GM19452 (cell line): ENCODE data around the gene ATF1.
"Not testable (repeated sequence)": the region's sequence is repeated elsewhere in the genome, so short reads cannot be mapped to it uniquely, and the experiment has no call there.

ENCODE experiments used
- ATAC-seq: cut with Tn5 transposase; IDR thresholded peaks from one replicate; pipeline ENCODE4 v1.9.1; 2021; ENCODE audit not compliant: unreplicated experiment

ATF1 gene

DNA sequence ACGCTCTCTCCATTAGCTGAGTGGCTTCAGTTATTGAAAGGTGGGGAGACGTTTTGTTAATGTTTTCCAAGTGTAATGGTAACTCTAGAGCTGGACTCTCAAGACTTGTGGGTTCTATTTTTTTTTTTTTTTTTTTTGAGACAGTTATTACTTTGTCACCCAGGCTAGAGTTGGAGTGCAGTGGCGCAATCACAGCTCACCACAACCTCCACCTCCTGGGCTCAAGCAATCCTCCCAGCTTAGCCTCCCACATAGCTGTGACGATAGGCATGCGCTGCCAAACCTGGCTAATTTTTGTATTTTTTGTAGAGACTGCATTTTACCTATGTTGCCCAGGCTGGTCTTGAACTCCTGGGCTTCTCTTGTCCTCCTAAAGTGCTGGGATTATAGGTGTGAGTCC, 26.2 kb downstream of the ATF1 start:
- ATAC-seq: no peak

GRCh38 chr12:50799908-50800307, 36.0 kb downstream of the ATF1 start:
- no peak for ATAC-seq

DNA sequence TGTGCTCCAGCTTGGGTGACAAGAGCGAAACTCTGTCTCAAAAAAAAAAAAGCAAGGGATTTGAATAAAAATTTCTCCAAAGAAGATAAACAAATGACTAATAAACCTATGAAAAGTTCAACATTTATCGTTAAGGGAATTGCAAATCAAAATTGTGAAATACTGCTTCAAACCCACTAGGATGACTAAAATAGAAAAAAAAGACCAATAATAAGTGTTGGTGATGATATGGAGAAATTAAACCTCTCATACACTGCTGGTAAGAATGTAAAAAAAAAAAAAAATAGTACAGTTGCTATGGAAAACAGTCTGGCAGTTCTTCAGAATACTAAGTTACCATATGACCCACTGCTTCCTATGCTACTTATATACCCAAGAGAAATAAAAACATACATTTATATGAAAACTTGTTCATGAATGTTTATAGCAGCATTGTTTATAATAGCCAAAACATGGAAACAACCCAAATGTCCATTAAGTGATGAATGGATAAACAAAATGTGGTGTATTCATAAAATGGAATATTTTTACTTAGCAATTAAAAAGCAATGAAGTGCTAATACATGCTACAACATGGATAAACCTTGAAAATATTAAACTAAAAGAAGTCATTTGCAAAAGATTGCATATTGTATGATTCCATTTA, 39.5 kb downstream of the ATF1 start:
- no peak for ATAC-seq

DNA sequence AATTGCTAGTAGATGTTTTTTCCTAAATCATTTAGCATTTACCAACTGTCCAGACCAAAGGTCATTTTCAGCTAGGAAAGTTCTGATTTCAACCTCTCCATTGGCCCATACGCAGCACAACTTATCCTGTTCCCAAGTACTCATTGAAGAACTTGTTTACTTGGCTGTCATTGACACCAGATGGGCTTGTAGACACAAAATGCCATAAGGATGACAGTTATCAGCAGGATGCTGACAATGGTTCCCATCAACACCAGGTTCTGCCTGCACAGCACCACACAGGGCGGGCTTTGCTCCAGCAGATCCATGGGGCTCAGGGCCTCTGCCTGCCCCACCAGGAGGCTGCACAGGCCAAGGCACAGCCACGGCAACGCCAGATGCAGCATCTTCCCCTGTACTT, 42.3 kb downstream of the ATF1 start:
- ATAC-seq: no peak

GRCh38 chr12:50809131-50809530, 45.2 kb downstream of the ATF1 start:
- not testable (repeated sequence) for ATAC-seq

- not testable (repeated sequence) for ATAC-seq
These were observed 51.0 kb downstream of the ATF1 start for GRCh38 chr12:50814921-50815320.

DNA sequence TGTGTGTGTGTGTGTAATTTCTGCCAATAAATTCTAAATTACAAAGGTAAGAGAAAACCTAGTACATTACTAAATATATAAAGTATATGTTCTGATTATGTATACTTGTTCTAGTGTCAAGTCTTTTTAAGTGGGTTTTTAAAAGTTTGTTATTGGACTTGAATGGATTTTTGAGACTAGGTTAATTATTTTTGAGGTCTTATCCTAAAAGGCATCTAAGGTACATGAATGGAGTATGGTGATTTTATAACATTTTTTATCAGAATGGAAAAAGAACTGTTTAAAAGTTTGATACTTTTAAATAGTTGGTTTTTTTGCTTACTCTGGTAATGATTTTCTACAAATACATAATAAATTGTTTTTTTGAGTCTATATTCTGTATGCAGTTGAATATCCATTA, 56.3 kb downstream of the ATF1 start:
- ATAC-seq: no peak

DNA sequence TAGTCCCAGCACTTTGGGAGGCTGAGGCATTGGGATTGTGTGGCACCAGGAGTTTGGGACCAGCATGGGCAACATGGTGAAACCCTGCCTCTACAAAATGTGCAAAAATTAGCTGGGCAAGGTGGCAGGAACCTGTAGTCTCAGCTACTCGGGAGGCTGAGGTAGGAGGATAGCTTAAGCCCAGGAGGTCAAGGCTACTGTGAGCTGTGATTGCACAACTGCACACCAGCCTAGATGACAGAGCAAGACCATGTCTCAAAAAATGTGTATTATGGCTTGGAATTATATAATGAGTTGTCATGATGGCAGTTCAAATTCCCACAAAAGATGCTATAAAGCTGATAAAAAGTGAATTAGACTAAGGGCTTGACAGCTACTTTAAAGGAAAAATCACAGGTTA, 58.2 kb downstream of the ATF1 start:
- no peak for ATAC-seq

- not testable (repeated sequence) for ATAC-seq
These were observed 59.8 kb downstream of the ATF1 start for GRCh38 chr12:50823724-50824123.

DNA sequence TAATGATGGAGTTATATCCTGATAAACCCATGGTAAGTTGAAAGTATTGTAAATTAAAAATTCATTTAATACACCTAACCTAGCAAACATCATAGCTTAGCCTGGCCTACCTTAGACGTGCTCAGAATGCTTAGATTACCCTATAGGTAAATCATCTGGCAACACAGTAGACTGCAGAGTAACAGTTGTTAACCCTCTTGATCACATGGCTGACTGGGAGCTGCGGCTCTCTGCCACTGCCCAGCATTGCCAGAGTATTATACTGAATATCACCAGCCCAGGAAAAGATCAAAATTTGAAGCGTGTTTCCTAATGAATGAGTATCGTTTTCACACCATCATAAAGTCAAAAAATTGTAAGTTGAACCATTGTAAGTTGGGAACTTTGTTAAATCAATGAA, 61.0 kb downstream of the ATF1 start:
- ATAC-seq: no peak

DNA sequence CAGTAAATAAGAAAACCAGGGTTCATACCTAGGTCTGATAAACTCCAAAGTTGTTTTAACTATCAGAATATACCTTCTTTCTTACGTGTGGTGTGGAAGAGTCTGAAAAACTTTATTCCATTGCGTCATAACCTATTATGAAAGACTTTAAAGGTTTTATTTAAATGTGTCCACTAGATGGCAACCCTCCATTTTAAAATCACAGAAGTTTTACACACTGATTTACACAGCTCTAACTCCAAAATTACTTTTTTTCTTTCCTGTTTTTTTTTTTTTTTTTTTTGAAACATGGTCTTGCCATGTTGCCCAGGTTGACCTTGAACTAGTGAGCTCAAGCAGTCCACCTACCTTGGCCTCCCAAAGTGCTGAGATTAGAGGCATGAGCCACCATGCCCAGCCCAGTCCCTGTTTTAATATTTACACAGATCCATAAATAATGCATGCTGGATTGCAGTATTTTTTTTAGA, 61.5 kb downstream of the ATF1 start:
- no peak for ATAC-seq

GRCh38 chr12:50828121-50828520, 64.2 kb downstream of the ATF1 start:
- ATAC-seq: no peak

- no peak for ATAC-seq
These were observed 65.0 kb downstream of the ATF1 start for GRCh38 chr12:50828886-50829285.

DNA sequence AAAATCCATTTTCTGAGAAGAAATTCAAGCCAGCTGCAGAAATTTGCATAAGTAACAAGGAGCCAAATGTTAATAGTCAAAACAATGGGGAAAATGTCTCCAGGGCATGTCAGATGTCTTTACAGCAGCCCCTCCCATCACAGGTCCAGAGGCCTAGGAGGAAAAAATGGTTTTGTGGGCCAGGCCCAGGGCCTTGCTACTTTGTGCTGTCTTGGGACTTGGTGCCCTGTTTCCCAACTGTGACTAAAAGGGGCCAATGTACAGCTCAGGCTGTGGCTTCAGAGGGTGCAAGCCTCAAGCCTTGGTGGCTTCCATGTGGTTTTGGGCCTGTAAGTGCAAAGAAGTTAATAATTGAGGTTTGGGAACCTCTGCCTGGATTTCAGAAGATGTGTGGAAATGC, 69.9 kb downstream of the ATF1 start:
- not testable (repeated sequence) for ATAC-seq

GRCh38 chr12:50839042-50839441, 75.1 kb downstream of the ATF1 start:
- no peak for ATAC-seq

DNA sequence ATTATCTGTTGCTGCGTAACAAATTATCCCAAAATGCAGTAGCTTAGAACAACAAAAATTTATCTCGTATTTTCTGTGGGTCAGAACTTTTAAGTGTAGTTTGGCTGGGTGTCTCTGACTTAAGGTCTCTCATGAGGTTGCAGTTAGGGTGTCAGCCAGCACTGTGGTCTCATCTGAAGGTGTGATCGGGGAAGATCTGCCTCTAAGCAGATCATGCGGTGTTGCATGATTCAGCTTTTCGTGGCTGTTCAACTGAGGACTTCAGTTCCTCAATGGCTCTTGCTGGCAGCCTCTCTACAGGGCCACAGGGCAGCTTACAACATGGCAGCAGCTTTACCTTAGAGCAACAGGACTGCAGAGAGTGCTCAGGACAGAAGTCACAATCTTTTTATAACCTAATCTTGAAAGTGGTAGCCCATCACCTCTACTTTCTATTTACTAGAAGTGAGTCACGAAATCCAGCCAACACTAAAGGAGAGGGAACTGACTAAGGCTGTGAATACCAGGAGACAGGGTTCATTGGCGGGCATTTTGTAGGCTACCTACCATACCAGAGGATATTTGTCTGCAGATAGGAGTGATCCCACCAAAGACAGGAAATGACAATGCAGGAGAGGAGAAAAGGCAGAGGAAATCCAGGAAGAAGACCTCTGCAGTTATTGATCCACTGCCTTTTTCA, 77.0 kb downstream of the ATF1 start:
- no peak for ATAC-seq

GRCh38 chr12:50841716-50842531, 78.0 kb downstream of the ATF1 start:
- no peak for ATAC-seq

GRCh38 chr12:50842637-50843493, 79.0 kb downstream of the ATF1 start, which contains the start of gene TMPRSS12:
TMPRSS12 (plus strand) TSS chr12:50842926; CDS start chr12:50842965, 39 bp downstream.
- no peak for ATAC-seq

GRCh38 chr12:50845021-50845647, 81.2 kb downstream of the ATF1 start:
- ATAC-seq: no peak

DNA sequence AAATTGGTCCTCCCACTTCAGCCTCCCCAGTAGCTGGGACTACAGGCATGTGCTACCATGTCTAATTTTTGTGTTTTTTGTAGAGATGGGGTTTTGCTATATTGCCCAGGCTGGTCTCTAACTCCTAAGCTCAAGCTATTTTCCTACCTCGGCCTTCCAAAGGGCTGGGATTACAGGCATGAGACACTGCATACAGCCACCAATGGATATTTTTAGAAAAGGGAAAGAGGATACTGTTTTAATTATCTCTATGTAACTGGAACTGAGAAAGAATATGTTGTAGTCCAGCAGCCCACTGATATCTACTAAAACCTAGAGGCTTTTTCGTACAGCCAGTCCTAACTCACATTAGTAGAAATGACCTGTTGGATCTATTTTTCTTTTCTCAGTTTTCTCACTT, 85.1 kb downstream of the ATF1 start:
- ATAC-seq: no peak
